SKM-1 (cell line): ENCODE results near the gene ACOXL.

Source experiments
- DNase-seq: peaks from one replicate; lab custom pipeline; 2025; ENCODE audit not compliant: unreplicated experiment; lab: John Stamatoyannopoulos, UW

ACOXL gene

GRCh38 chr2:111100765-111101162 lies 368.4 kb downstream of the ACOXL start:
- DNase-seq, result no peak

DNA sequence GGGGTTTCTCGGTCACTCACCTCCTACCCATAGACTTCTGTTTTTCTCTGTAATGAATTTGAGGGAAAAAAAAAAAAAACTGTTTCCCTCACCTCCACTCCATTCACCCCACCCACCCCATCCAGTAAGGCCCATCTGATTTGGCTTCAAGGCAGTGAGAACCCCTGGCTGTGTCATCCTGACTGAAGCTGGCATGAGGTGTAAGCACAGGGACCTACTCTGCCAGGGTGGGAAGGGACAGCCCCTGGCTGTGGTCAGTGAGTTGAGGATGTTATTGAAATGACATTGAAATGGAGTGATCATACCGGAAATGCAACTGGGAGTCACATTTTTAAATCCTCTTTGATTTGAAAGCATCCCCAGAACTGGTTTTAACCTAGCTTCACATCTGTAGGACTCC lies 369.2 kb downstream of the ACOXL start:
- DNase-seq, result no peak

DNA sequence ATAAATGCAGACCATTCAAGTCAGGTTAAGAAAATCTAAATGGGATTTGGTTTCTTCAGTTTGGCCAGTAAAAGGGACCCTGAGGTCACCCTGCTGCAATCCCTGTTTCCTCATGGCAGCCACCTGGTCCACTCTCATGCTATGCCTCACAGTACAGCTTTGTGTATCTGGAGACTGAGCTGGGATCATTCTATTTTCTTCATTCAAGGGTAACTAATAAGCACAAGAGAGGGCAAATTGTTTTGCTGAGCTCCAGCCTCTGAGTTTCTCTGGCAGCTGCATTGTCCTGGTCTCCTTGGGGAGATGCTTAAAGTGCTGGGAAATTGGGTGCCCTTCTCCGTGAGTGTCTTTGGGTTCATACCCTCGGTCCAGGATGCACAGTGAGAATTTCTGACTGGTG lies 369.8 kb downstream of the ACOXL start:
- no peak for DNase-seq

GRCh38 chr2:111105926-111106325 lies 373.6 kb downstream of the ACOXL start:
- DNase-seq, result no peak

DNA sequence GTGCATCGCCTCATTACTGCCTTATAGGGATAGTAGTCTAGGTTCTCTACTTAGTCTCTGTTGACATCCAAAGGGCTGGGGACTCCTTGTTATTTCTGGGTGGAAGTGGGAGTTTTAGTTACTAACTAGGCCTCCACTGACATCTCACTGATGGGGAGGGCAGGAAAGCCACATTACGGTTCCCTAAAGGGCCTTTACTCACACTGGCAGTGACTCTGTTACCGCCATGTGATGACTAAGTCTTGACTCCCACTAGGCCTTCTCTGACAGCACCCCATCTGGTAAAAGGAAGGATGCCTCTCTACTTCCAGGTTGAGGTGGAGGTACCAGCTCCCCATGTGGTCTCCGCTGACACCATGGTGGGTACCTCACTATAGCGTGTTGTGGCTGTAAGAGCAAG lies 374.3 kb downstream of the ACOXL start:
- DNase-seq, result no peak

DNA sequence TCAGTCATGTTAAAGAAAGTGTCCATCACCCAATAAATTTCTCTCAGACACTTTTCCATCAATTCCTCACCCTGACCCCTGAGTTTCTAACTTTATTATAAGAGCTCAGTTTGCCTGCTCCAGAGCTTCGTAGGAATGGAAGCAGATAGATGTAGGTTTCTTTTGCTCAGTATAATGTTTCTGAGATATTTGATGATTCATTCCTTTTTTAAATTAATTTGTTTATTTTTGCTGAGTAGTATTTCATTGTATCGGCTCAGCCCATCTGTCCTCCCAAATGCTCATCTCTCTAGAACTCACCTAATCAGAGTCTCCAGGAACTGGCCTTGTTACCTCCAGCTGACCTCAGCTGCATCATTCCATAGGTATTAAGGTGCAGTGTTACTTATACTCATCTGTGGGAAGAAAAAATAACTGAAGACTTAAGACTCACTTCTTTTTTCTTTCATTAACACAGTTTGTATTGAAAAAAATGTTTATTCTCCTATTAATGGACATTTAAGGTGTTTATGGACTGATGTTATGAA lies 376.4 kb downstream of the ACOXL start:
- DNase-seq, result no peak

DNA sequence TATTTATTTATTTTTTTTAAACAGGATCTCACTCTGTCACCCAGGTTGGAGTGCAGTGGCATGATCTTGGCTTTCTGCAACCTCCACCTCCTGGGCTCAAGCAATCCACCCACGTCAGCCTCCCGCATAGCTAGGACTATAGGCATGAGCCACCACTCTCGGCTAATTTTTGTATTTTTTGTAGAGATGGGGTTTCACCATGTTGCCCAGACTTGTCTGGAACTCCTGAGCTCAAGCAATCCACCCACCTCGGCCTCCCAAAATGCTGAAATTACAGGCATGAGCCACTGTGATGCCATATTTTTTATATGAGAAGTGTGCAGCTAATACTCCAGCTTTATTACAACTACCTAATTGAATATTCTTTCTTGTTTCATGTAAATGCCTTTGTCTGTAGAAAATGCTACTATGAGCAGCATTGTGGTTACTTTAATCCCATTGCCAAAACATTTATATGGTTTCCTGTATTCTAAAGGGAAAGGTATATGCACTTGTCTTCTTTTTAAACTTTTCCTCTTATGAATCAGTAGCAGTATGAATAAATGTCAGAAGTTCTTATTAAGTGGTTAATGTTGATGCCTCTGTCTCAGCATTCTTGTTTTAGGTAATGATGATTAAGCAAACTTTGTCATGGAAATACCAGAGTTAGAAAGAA lies 378.9 kb downstream of the ACOXL start:
- DNase-seq, result no peak

DNA sequence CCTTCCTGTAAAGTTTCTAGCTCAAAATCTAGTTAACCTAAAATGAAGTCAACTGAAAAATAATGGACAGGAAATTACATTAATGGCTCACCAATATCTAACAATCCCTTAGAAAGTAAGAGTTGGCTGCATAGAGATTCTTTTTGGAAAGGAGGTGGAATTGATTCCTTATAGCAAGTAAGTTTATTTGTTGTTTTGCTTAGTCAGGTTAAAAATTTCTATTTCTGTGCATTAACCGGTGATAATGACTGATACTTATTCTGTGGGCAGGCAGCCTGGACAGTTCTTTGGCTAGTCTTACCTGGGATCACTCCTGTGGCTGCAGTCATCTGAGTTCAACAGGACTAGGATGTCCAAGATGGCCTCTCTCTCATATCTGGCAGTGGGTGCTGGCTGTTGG lies 381.5 kb downstream of the ACOXL start:
- DNase-seq, result no peak

- DNase-seq, result no peak
Measured at GRCh38 chr2:111116011-111116746, 383.8 kb downstream of the ACOXL start.

DNA sequence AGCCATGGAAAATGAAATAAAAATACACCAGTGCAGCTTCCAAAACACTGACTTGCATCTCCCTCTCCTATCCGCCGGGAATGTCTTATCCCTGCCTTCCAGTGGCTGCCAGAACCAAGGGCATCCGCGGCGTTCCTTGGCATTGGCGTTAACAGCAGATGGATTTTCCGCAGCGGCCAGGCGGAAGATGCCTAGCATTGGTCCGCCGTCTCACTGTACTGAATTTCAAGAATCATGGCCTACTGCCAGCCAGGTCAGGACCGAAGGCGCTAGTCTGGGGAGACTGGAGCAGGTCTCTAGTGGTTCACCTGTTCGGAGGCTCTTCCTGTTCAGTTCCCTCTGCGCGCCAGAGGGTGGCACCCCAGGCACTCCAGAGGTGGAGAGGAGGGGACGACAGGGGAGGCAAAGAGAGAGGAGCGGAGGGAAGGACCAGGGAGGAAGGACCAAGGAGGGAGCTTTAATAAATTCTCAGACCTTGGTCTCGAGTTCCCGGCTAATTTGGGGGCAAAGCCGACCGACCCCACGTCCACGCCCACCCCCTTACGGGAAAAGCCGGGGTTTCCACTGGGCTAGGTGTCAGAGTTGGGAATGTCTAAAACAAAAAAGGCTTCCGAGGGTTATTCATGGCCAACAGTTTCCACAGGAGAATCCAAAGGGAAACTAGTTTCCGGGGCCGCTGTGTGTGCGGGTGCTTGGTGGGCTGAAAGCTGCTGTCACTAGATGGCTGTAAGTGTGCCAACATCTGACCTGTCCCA lies 384.6 kb downstream of the ACOXL start:
- peak; percentile 63 for DNase-seq

DNA sequence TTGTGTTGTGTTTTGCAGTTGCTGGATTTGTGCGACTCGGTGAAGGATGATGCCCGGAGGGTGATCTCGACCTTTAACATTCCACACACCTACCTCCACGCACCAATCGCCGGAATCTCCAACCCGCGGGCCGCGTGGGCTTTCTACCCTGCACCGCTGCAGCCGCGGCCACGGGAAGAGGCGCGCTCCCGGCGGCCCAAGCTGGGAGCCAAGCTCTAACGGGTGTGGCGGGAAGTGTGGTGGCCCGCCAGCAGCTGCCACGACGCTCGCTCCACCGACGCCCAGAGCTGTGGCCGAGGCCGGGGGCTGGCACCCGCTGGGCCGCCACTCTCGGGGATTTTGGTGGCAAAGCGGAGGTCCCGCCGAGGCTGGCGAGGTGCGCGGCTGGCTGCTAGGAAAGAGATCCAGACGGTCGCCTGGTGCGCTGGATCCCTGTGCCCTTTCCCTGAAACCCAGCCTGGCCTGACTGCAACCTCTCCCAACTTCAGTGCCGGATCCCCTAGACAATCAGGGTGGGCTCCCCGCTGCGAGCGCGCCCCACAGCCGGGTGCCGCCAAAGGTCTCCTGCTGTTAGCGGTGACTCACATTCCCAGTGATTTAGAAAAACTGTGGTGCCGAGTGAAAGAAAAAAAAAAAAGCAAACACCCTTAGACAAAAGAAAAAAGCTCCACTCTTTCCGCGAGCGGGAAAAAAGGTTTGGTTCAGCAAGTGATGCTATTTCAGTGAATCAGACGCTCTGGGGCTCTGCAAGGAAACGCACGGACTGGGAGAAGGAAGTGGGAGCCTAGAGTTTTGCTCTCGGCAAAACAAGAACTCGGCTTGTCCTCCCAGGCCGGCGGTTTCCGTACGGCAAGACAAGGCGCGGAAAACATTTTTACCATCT lies 385.5 kb downstream of the ACOXL start:
- no peak for DNase-seq

- no peak for DNase-seq
Measured at GRCh38 chr2:111118481-111118980, 386.2 kb downstream of the ACOXL start.

- no peak for DNase-seq
Measured at GRCh38 chr2:111118981-111119821, 386.8 kb downstream of the ACOXL start.

DNA sequence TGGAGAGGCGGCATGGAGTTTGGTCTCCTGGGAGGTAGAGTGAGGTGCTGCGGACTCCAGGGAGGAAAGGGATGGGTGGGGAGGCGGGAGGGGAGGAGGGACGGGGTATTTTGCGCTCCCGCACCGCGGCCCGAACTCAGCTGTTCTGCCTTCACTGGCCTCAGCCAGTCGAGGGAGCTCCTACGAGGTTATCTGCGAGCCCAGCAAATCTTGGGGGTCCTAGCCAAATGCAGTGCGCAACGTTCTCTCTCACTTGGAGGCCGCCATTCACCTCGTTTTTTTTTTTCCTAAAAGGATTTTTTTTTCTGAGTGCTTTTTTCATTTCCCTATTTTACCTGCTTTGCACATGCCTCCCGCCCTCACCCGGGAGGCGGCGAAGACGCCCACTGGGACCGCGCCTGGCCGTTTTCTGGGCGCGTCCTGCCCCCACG lies 387.5 kb downstream of the ACOXL start:
- DNase-seq, result no peak

GRCh38 chr2:111120253-111121027 lies 388.1 kb downstream of the ACOXL start, which contains the start of gene BCL2L11:
Gene BCL2L11 (plus strand): TSS chr2:111120914. CDS start chr2:111123746, 2,832 bp downstream.
- peak; percentile 74 for DNase-seq

DNA sequence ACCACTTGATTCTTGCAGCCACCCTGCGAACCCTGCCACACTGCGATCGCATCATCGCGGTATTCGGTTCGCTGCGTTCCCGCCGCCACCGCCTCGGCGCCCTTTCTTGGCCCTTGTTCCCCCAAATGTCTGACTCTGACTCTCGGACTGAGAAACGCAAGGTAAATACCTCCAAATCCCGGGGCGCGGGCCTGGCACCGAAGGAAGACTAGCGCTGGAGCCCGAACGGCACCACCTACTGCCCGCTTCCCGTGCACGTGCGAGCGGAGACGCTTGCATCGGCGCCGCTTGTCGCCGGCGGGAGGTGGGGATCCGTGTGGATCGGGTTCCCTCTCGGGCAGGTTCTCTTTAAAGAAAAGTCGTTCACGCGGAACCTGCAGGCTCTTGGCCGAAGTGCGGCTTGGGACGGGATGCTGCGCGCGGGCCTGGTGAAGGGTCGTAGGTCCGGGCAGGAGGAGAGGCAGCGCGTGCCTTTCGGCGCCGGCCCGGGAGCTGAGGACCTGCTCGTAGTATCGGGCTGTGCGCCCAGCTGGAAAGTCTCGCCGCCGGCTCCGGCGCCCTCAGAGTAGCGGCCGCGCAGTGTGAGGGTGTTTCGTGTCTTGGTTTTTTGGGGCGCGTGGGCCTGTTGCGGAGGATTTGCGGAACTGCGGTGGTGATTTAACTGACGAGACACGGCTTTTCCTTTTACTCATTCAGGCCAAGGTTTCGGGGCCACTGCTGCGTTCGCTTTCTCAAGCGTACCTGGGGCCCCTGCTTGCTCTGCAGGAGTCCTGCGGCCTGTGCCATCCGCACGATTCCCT lies 388.9 kb downstream of the ACOXL start:
- no peak for DNase-seq

GRCh38 chr2:111121828-111122630 lies 389.7 kb downstream of the ACOXL start:
- peak; percentile 57 for DNase-seq
